Kidney glomerular epithelial cell (primary cell): ENCODE measurements around the gene CTNNA1.
A peak's percentile ranks its signal among the peaks of the same experiment; 100 is the strongest.
"Not testable (repeated sequence)": the region's sequence is repeated elsewhere in the genome, so short reads cannot be mapped to it uniquely, and the experiment has no call there.

Source experiments
- DNase-seq: peaks from one replicate; lab custom pipeline; 2025; lab: John Stamatoyannopoulos, UW

Gene CTNNA1

GRCh38 chr5:138752951-138753793 lies at the start of gene CTNNA1:
Gene CTNNA1 (plus strand): TSS chr5:138753425. CDS start chr5:138781925, 28,500 bp downstream.
- peak; percentile 75 for DNase-seq

- DNase-seq, result not testable (repeated sequence)
Observed at GRCh38 chr5:138703777-138704176, 49.4 kb upstream of the CTNNA1 start.

- DNase-seq, result no peak
Observed at GRCh38 chr5:138705007-138705406, 48.2 kb upstream of the CTNNA1 start.

- DNase-seq, result no peak
Observed at GRCh38 chr5:138705567-138705966, 47.7 kb upstream of the CTNNA1 start.

- peak; percentile 44 for DNase-seq
Observed at GRCh38 chr5:138706655-138707480, 46.4 kb upstream of the CTNNA1 start.

- no peak for DNase-seq
Observed at GRCh38 chr5:138708791-138709190, 44.4 kb upstream of the CTNNA1 start.

GRCh38 chr5:138709202-138709601 lies 44.0 kb upstream of the CTNNA1 start:
- DNase-seq, result no peak

- DNase-seq, result no peak
Observed at GRCh38 chr5:138711087-138711486, 42.1 kb upstream of the CTNNA1 start.

GRCh38 chr5:138711811-138712210 lies 41.4 kb upstream of the CTNNA1 start:
- DNase-seq, result no peak

GRCh38 chr5:138712324-138712723 lies 40.9 kb upstream of the CTNNA1 start:
- DNase-seq, result no peak

- DNase-seq, result no peak
Observed at GRCh38 chr5:138712791-138713190, 40.4 kb upstream of the CTNNA1 start.

- no peak for DNase-seq
Observed at GRCh38 chr5:138713247-138713646, 40.0 kb upstream of the CTNNA1 start.

GRCh38 chr5:138714694-138715093 lies 38.5 kb upstream of the CTNNA1 start:
- no peak for DNase-seq

- not testable (repeated sequence) for DNase-seq
Observed at GRCh38 chr5:138715931-138716432, 37.2 kb upstream of the CTNNA1 start.

GRCh38 chr5:138716456-138716924 lies 36.7 kb upstream of the CTNNA1 start:
- DNase-seq, result no peak

- DNase-seq, result no peak
Observed at GRCh38 chr5:138717399-138717798, 35.8 kb upstream of the CTNNA1 start.

- DNase-seq, result no peak
Observed at GRCh38 chr5:138719811-138720210, 33.4 kb upstream of the CTNNA1 start.

GRCh38 chr5:138720840-138721239 lies 32.4 kb upstream of the CTNNA1 start:
- no peak for DNase-seq

- DNase-seq, result no peak
Observed at GRCh38 chr5:138721979-138722378, 31.2 kb upstream of the CTNNA1 start.

- no peak for DNase-seq
Observed at GRCh38 chr5:138722544-138723177, 30.6 kb upstream of the CTNNA1 start.

GRCh38 chr5:138724470-138725146 lies 28.6 kb upstream of the CTNNA1 start:
- DNase-seq, result no peak
